ENCODE data around the gene PPP1R9B. TPM values are rescaled to one million over a fixed set of nuclear protein-coding genes. Genes with fewer than 3 reads are reported as not detected.

The PPP1R9B gene
- total RNA-seq, 1 experiment from 2014 or later = 112 TPM

GRCh38 chr17:50165066-50165465 is 14.6 kb upstream of the PPP1R9B start:
- H3K4me1 ChIP-seq (ENCODE audit: control insufficient read depth in 1 of 2, insufficient read depth in 2 of 2, low read length in 2 of 2) = peaks cover 20 to 50% of the 10 kb centered on the region in 2 experiments
- no peak overlapping the region for H3K27ac ChIP-seq (ENCODE audit: low read depth, low read length)
- no peak overlapping the region for H3K4me2 ChIP-seq (ENCODE audit: low read length)
- H3K9ac ChIP-seq (ENCODE audit: low read length) = no peak overlapping the region
- ChIA-PET POLR2A (interaction anchor here (1.1 kb wide), 1 partner anchor 13 kb away, joined by 3 read pairs; no protein-coding TSS in a partner anchor), CTCF (interaction anchor here (1.0 to 2.5 kb wide), 7 partner anchors 9 to 71 kb away, joined by 3 to 9 read pairs (median 5); partner anchors contain the start of gene PDK2), RAD21 (ENCODE audit: low non-redundant PET in 1 of 2, low total read pairs in 2 of 2, uncharacterized antibody in 2 of 2, unreplicated experiment in 2 of 2) (interaction anchor here in 1 of 2 experiments (1.3 kb wide), 1 partner anchor 35 kb away, joined by 7 read pairs; no protein-coding TSS in a partner anchor)
- H3K79me2 ChIP-seq (ENCODE audit: insufficient read depth, low read length) = no peaks in the 10 kb centered on the region
- intact Hi-C loops (cut with micrococcal nuclease) = no loop called here
- TF ChIP-seq SP1 (IDR thresholded peaks at IDR 0.05; ENCODE audit: low read depth) = no peak
- no peak for TF ChIP-seq RAD21 (IDR thresholded peaks at IDR 0.05; ENCODE audit: low read depth)
- no peak for TF ChIP-seq TCF7L2 (IDR thresholded peaks at IDR 0.05; ENCODE audit: borderline replicate concordance, extremely low read depth, insufficient read depth, insufficient read length)
- no peak for TF ChIP-seq ATF3 (IDR thresholded peaks at IDR 0.05)
- TF ChIP-seq JUND (IDR thresholded peaks at IDR 0.05) = no peak
- TF ChIP-seq CTCF (IDR thresholded peaks at IDR 0.05 in 2 of 3, conservative IDR thresholded peaks at IDR 0.05 in 1 of 3; ENCODE audit: borderline replicate concordance in 1 of 3, insufficient read depth in 1 of 3, low read depth in 2 of 3, low read length in 2 of 3) = no peak
- TF ChIP-seq MAX (IDR thresholded peaks at IDR 0.05) = no peak
- TF ChIP-seq EGR1 (IDR thresholded peaks at IDR 0.05; ENCODE audit: low read depth) = no peak
- no peak for TF ChIP-seq POLR2AphosphoS5 (IDR thresholded peaks at IDR 0.05; ENCODE audit: low read depth, low read length)
- no peak for TF ChIP-seq FOSL1 (IDR thresholded peaks at IDR 0.05; ENCODE audit: low read depth)
- TF ChIP-seq CBX3 (IDR thresholded peaks at IDR 0.05; ENCODE audit: low read depth) = no peak
- TF ChIP-seq SRF (IDR thresholded peaks at IDR 0.05; ENCODE audit: low read depth) = no peak
- TF ChIP-seq POLR2A (IDR thresholded peaks at IDR 0.05; ENCODE audit: borderline replicate concordance, extremely low read depth, insufficient read depth, insufficient read length) = no peak
- TF ChIP-seq EZH2 (IDR thresholded peaks at IDR 0.05) = no peak
- TF ChIP-seq EZH2phosphoT487 (IDR thresholded peaks at IDR 0.05; ENCODE audit: borderline replicate concordance) = no peak
- TF ChIP-seq REST (IDR thresholded peaks at IDR 0.05; ENCODE audit: low read depth) = no peak
- TF ChIP-seq SIN3A (IDR thresholded peaks at IDR 0.05; ENCODE audit: low read depth) = no peak
- no peak overlapping the region for H3K4me3 ChIP-seq (replicated peaks in 1 of 2; ENCODE audit: low read depth in 1 of 2, low read length in 2 of 2)
- no peak for DNase-seq (ENCODE audit: low read depth, low spot score)
- BruUV-seq (replicated peaks) = no TSS peak
- no peak for ATAC-seq
- no peaks in the 10 kb centered on the region for H3K9me2 ChIP-seq (ENCODE audit: insufficient read depth)
- no peaks in the 10 kb centered on the region for H4K20me1 ChIP-seq (ENCODE audit: insufficient read depth)
- no peak overlapping the region for H2AFZ ChIP-seq (ENCODE audit: low read depth, low read length, poor library complexity, severe bottlenecking)
- H3K27me3 ChIP-seq (ENCODE audit: insufficient read depth, low read length) = no peaks in the 10 kb centered on the region
- H3K9me3 ChIP-seq (ENCODE audit: control insufficient read depth in 1 of 2, insufficient read depth in 1 of 2, low read depth in 1 of 2, low read length in 2 of 2) = no peaks in the 10 kb centered on the region
- H3K36me3 ChIP-seq (ENCODE audit: control insufficient read depth in 1 of 2, insufficient read depth in 2 of 2, low read length in 2 of 2) = no peaks in the 10 kb centered on the region

All from HCT116 (cell line).